Fibroblast of skin of abdomen (primary cell): Measurements from ENCODE around the gene SIAH3.

Experiments used
- DNase-seq: peaks from one replicate; pipeline ENCODE4 v3.0.0-alpha.2; 2013

SIAH3 gene

DNA sequence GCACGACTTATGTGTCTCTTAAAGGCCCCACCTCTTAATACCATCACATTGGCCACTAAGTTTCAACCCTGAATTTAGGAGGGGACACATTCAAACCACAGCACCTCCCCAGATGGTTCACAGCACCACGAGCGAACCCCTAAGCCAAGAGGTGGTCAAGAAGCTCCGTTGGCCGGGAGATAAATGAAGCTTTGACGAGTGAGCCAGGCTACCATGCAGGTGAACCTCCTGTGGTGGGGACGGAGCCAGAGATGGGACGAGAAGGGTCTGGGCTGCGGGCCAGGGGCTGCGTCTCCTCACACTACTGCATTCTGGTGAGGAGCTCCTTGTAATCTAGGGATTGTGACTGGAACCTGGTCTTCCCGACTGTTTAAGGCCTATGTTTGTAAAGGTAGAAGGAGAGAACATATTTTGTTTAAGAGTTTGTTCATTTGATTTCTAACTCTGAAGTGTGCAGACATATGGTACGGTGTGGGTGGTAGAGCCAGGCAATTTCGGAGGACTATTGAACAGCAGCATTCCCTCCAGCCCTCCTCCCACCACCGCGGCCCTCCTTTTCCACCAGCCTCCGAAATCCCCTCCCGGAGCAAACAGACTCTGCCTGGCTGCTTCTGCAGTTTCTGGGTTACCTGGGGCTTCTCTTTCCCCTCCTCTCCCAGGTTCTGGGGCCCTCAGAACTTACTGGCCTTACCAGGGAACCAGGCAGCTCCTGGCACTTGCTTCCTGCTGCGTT lies 31.3 kb downstream of the SIAH3 start:
- DNase-seq: no peak

DNA sequence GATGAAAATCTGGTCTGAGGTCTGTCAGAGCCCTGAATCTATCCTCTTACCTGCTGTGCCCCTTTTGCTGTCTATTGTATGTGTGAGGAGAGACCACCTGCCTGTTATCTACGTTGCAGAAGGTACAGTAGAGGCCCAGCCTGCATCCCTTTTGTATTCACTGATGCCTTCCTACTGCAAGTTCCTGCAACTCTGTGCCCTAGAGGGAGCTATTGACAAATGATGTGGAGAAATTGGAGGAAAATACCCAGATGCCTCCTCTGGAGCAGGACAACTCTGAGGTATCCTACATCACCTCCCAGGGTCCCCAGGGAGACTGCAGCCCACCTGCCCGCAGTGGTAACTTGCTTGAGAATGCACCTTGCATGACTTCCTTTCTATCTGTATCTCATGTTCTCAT lies 33.7 kb downstream of the SIAH3 start:
- no peak for DNase-seq

DNA sequence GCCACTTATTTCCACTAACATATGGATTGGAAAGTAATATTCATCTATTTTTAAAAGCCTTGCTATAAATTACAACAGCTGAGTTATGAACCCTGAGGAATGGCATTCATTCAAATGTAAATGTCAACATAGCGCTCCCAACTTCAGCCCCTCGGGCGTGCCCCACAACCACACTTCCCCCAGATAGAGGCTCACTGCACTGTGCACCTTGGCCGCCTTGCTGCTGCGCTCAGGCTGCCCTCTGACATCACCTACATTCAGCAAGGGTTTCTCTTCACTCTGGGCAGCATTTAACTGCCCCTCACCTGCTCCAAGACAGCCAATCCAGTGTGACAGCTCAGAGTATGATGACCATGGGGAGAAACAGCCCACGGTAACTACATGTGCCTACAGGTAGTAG lies 35.1 kb downstream of the SIAH3 start:
- DNase-seq: no peak

DNA sequence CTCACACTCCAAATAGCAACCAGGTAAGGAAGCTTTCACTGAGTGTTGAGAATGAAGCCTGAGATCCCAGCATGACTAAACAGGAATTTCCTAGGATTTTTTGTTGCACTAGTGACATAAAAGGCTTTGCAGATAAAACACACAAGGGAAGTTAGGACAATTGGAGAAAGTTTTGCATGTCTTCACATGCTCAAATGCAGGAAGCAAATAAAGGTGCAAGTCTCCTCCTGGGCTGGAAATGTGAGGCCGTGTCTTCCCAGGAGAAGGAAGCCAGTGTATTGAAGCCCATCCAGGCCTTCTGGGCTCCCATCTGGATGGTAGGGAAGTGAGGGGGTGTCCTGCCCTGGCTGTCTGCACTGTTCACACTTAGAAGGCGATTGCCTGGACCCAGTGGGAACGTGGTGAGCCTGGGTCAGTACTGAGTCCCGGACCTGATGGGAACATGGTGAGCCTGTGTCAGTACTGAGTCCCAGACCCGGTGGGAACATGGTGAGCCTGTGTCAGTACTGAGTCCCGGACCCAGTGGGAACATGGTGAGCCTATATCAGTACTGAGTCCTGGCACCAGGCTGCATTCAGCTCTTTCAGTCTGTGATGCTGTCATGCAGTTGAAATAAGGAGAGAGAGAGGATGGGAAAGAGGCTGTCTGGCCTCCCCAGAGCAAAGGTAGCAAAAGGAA lies 38.7 kb downstream of the SIAH3 start:
- DNase-seq: no peak

DNA sequence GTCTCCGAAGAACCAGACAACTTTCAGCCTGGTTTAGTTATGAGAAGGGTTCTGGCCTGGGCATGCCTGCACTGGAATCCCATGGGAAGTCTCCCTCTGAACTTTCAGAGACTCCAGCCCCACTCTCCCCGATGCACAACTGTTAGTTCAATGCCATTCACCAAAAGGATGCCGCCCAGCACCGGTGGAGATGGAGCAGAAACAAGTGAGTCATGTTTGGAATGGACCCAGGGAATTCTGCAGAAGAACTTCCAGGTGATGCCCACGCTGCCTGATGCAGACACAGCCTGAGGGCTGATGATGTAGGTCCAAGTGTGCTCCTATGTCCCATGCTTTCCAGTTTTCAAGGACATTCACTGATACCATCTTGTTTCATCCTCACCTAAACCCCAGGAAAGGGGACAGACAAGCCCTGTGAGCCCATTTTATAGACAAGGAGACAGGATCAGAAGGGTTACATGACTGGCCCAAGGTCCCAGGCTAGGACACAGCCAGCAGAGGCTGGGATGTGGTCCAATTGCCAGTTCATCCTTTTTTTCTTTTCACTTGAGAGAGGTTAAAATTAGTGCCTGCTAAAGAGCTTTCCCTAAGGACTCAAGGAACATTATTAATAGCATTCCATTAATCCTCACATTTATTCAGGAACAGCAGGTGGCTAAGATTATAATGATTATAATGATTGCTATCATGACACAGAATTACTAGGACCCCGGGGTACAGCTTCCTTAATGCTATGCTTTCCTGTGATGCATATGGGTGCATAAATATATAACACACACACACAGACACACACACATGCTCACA lies 39.5 kb downstream of the SIAH3 start:
- no peak for DNase-seq

DNA sequence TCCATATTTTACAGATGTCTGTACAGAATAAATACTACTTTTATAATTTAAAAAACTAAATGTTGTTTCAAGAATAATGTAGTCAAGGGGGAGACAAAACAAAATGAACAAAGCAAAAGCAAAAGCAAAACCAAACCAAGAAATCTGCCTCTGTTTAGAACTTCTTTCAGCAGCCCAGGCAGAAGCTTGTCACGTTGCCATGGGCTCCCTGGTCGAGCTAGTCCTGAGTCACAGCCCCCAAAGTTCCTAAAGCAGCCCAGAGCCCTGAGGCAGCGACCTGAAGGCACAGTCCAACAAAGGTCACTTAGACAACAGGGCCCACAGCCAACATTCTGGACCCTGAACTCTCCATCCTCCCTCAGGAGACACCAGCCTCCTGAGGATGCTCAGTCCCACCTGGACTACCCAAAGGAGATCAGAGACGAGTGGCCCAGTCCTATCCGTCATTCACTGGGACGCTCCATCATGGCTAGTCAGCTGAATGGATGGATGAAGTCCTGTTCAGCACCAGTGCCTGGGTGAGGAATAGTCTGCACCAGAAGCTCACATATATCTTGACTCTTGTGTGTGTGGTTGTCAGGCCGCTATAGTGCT lies 41.7 kb downstream of the SIAH3 start:
- DNase-seq: no peak

DNA sequence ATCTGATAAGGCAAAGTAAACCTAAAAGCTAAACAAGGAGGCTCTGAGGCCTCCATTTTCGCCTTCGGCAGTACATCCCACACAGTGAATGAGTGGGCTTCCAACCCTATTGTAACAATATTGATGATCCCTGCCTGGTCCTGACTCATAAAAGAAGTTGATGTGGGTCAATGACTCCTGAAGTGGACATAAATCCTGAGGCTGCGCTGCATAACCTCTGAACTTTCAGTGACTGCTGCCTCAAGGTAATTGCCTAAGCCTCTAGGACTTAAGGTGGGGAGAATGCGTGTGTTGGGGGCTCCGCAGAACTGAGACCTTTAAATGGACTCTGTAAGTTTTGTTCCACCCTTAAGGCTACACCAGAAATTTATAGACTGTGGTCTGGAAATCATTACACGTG lies 42.6 kb downstream of the SIAH3 start:
- no peak for DNase-seq

DNA sequence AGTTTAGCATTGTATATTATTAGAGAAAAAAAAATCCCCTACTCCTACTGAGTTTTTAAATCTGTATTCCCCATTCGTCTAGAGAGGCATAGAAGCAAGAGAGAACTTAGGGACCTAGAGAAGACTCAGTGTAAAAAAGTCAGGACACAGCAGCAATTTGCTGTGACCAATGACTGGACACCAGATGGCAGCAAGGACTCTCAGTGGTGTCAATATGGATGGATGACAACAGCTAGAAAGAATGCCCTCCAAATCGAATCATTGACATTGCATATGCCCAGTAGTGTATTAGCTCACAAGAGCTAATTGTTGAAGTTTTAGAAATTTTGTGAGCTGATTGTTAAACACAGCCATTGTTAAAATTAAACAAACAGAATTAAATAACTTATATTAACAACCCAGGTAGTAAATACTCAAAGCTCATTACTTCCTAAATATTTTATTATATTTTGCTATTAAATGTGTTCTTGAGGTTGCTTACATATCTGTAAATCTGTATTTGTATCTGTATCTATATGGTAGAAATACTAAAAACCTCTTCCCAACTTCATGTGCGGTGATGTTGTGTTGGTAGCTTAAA lies 43.9 kb downstream of the SIAH3 start:
- peak; percentile 70 for DNase-seq

DNA sequence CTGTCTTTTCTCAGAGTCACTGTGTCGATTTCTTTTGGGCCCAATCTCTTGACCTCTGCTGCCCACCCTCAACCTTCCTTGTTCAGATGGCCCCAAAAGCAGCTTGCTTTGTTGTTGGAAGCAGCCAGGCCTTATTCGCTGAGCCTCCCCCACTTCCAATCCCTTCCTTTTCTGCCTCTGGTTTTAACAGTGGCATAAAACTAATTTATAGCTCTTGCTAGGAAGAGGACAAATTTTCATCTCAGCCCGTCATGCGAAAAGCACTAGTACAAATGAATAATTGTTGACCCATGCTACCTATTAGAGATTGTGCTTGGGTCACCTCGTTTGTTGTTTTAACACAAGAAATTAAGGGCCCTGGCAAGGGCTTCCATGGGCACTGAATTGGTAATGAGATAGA lies 51.1 kb downstream of the SIAH3 start:
- no peak for DNase-seq

DNA sequence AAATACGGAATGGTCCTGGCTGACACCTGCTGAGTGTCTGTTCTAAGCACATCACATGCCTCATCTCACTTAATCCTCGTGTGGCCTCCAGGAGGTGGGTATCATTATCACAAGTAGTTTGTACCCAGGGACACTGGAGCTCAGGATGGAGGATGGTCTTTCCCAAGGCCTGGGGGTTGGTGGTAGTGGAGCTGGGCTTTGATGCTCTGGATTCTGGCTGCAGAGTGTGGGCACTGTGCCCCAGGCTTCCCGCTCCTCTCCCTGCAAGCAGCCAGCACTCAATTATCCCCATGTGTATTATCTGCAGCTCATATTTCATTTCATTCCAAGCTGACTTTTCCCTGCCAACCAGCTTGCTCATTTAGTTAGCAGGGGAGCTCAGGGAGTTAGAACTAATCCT lies 52.1 kb downstream of the SIAH3 start:
- DNase-seq: no peak

DNA sequence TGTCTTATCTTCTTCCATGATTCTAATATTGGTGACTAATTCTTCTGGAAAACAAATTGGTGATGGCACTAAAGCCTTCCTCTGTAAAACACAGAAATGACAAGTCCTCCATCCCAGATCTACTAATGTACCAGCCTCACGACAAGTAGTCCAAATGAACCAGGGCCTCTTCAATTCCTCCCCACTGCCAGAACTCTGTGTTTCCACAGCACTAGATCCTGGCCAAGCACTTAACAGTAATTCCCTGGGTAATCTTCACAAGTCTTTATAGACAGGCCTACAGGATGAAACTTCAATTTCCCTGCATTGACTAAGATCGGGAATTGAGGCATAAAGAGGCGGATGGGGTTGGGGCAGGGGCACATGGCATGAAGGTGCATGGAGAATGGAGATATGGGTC lies 52.7 kb downstream of the SIAH3 start:
- DNase-seq: no peak

DNA sequence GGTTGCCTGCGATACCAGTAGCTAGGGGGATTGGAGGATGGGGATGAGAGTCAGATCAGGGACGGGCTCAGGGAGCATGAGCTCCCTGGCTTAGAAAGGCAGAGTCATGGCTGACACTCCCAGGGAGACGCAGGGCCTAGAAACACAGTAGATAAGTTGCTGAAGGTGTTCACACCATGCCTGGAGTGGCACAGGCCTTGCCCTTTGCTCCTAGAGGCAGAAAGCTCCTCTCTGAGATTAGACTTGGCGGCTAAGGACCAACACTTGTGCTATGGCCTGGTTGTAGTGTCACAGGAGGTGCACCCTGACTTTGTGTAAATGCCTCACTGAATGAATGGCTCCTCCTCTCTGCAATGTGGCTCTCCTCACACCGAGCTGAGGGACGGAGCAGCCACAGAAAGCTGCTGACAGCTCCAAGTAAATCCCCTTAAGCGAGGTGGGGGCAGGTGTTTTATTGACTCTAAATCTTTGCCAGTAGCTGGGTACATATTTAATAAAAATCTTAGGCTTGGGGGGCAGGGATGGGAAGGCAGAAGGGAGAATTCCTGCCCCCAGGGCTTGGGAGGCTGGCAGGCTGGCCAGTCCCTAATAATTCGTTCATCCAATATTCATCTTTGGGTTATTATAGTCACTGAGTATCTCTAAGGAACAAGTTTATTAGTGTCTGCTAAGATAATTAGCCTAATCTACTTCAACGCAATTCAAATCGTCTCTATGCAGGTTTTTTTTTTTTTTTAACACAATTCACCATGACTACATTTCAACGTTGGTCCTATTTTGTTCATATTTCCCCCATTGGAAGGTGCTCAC lies 54.9 kb downstream of the SIAH3 start:
- no peak for DNase-seq

DNA sequence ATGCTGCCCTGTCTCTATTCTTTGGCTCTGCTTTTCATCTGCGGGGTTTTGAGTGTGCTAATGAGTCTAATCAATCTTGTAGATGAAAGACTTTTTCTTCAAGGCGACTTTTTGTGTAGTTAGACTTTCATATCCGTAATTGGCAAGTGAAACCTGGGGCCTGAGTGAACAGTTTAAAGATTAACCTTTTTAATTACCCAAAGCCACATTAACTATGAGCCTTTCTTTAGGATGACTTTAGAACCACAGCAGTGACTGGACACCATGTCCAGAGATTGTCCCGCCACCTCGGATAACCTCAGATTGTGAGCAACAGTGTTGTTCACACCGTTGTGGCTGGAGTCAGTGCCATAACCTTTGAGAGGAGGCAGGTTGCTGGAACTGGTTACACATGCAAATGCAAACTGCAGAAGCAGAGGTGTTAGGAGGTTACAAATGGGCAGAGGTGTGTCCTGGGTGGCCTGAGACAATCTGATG lies 58.7 kb downstream of the SIAH3 start:
- no peak for DNase-seq

DNA sequence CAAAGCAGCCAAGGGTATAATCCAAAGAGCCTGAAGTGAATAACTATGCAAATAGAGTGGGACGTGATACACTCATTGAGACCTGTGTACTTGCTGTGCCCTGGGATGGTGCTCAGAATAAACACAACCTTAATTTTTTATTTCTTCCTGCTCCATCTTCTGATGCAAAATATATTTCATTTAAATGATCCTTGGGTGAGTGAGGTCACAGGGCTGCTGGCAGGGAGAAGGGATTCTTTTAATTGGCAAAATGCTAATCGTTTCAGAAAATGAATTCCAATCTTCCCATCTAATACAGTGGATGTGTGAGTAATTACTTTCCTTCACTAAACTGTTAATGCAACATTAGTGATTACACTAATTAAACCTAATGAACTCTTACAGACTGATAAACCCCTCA lies 63.5 kb downstream of the SIAH3 start:
- DNase-seq: no peak

DNA sequence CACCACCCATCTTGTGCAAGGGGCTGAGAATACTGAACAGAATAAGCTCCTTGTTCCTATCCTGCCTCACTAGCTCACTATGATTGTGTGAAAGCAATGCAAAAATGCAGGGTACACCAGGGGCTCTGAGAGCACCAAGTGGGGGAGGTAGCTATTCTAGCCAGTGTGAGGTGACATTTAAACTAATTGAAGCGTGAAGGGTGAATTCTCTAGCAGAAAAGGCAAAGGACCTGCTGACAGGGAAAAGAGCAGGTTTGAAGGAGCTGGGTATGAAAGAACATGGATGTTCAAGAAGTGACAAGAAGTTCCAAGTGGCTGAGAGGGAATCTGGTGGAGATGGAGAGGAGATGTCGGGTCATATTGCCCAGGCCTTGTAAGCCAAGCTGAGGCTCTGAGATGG lies 64.2 kb downstream of the SIAH3 start:
- no peak for DNase-seq

DNA sequence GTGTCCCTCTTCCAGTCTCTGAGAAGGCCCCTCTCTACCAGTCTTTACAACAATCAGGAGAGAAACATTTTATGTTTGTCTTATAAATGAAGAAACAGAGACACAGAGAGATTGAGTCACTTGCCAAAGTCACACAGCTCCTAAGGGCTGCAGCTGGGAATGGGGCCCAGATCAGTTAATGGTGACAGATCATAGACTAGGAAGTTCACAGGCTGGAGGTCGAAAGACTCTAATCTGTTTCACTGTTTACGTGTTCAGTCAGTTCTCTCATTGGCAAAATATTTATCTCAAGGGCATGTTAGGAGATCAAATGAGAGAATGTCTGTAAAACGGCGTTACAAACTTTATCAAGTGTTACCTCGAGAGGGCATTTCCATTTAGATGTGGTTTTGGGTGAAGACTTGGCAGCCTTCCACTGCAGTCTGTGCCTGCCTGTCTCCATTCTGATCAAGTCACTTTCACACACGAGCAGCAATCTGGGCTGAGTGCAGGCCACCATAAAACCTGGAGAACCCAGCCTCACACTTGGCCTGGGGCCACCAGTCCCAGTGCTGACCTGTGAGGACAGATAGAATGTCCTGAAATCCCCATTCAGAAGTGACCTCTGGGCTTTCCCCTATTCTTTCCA lies 65.1 kb downstream of the SIAH3 start:
- no peak for DNase-seq

DNA sequence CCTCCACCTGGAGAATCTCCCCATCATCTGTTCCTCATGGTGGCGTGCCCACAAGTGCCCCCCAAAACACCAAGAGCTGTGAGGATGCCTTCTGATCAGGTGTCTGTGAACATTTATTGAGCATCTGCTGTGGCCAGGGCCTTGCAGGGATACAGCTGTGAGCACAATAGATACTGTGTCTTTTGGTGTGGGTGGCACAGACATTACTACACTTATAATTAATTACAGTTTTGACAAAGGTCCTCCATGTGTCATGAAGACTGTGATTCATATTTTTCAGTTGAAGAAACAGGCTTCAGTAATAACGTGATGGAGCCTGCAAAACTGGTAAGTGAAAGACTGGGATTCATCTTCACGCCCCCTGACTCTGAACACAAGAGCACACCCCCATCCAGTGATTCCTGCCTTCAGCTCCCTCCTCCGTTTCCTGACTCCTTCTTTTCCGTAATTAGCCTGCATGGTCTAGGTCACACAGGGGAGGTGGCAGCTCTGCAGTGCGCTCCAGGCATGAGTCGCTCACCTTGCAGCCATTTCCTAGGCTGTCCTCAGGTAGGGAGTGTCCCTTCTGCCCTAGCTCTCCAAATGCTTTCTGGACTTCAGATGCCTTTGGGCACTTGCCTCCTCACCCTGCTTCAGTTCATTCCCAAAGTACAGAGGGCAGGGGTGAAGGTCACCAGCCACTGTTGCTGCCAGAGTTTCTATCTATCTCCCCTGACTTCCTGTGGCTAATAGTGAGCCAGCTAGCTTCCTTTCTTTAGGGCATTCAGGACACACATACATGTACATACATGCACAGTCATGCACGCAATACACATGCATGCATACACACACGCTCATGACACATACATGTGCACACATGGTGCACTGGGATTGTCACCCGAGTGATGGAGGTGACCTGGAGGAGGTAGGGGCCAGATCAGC lies 66.5 kb downstream of the SIAH3 start:
- DNase-seq: no peak

DNA sequence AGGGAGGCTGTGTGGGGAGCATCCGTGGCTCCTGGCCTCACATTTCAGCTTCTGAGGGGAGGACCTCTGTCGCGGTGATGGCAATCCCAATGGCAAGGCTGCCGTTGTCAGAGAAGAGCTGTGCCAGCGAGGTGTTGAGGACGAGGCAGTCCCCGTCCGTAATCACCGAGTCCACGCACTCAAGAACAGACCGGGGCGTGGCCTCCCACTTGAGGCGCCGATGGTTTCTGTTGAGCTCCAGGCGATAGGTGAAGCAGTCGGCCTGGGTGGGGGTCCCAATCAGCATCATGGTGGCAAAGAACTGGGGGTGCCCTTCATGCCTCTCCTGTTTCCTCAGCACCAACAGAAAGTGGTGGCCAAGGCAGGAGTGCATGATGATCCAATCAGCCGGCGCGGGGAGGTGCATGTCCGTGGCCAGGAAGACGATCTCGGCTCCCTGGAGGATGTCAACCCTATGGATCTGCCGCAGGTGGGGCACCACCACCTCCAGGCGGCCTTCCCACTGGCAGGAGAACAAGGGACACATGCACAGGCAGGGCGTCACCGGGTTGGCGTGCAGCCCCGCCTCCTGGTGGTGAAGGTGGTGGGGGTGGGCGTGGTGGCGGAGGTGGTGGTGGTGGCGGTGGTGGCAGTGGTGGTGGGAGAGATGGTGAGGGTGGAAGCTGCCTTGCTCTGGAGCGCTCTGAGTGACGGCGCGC lies 68.1 kb downstream of the SIAH3 start:
- no peak for DNase-seq

DNA sequence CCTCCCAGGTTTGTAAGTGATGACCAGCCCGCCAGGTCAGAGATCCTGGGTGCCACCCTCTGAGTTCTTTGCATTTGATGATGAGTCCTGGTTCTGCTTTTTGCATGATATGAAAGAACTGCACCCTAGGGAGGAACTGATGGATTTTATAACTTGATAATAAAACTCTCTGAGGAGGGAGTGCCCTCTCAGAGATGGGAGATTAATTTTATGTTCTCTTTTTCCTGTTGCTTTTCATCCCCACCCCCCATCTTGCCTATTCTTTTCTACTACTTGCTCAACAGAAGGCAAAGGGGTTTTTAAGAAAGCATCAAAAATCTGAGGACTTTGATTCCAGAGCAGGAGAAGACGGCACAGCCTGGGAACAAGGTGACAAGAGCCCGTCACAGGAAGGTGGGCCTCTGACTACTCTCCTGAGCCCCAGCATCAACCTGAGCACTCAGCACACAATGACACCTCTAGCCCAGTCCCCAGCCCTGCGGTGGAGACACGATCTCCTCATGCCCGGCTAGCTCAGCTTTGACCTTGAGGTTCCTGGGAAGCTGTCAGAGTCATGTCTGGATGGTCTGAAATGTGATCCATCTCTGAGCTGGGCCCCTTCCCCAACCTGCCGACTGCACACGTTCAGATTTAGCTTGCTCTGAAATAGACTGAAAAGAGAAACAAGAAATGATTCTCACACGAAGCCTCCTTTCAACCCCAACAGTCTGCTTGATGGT lies 69.1 kb downstream of the SIAH3 start:
- DNase-seq: no peak
